ENCODE measurements around the gene ADAM8. TPM values are rescaled to one million over a fixed set of nuclear protein-coding genes. Genes with fewer than 3 reads are reported as not detected.

Gene ADAM8
- total RNA-seq, 1 donor from 2014 or later, result 123 TPM

- Histone ChIP-seq H3K4me3 (ENCODE audit: low read depth, low read length) (no peak overlapping the region), H3K27me3 (ENCODE audit: control insufficient read depth, insufficient read depth, low read length) (peaks cover 12% of the 10 kb centered on the region)
Observed at GRCh38 chr10:133273534-133274143, 3.0 kb downstream of the ADAM8 start.

GRCh38 chr10:133272964-133273420, 3.7 kb downstream of the ADAM8 start:
- TF ChIP-seq CTCF (IDR thresholded peaks at IDR 0.05; ENCODE audit: insufficient read depth, low read length, poor library complexity, severe bottlenecking), result no peak
- H3K27me3 ChIP-seq (ENCODE audit: control insufficient read depth, insufficient read depth, low read length), result peaks cover 12% of the 10 kb centered on the region
- peaks cover 1% of the 10 kb centered on the region for H3K36me3 ChIP-seq (ENCODE audit: control insufficient read depth, insufficient read depth, low read length)
- no peak overlapping the region for H3K4me3 ChIP-seq (ENCODE audit: low read depth, low read length)
- no peak for DNase-seq (ENCODE audit: low read depth)

More at GRCh38 chr10:133273534-133274143, 3.0 kb downstream of the ADAM8 start:
- no peak for DNase-seq (ENCODE audit: low read depth)
- H3K36me3 ChIP-seq (ENCODE audit: control insufficient read depth, insufficient read depth, low read length), result peaks cover 2% of the 10 kb centered on the region
- no peak for TF ChIP-seq CTCF (IDR thresholded peaks at IDR 0.05; ENCODE audit: insufficient read depth, low read length, poor library complexity, severe bottlenecking)

- H3K27me3 ChIP-seq (ENCODE audit: control insufficient read depth, insufficient read depth, low read length), result peaks cover 12% of the 10 kb centered on the region
- no peaks in the 10 kb centered on the region for H3K36me3 ChIP-seq (ENCODE audit: control insufficient read depth, insufficient read depth, low read length)
- DNase-seq (ENCODE audit: low read depth), result no peak
- H3K4me3 ChIP-seq (ENCODE audit: low read depth, low read length), result no peak overlapping the region
- no peak for TF ChIP-seq CTCF (IDR thresholded peaks at IDR 0.05; ENCODE audit: insufficient read depth, low read length, poor library complexity, severe bottlenecking)
Observed at GRCh38 chr10:133272301-133272963, 4.2 kb downstream of the ADAM8 start.

- DNase-seq (ENCODE audit: low read depth), result no peak
- no peak for TF ChIP-seq CTCF (IDR thresholded peaks at IDR 0.05; ENCODE audit: insufficient read depth, low read length, poor library complexity, severe bottlenecking)
- H3K36me3 ChIP-seq (ENCODE audit: control insufficient read depth, insufficient read depth, low read length), result no peaks in the 10 kb centered on the region
Observed at GRCh38 chr10:133271521-133272300, 5.0 kb downstream of the ADAM8 start.

GRCh38 chr10:133270773-133271297, 5.8 kb downstream of the ADAM8 start:
- no peaks in the 10 kb centered on the region for H3K36me3 ChIP-seq (ENCODE audit: control insufficient read depth, insufficient read depth, low read length)
- TF ChIP-seq CTCF (IDR thresholded peaks at IDR 0.05; ENCODE audit: insufficient read depth, low read length, poor library complexity, severe bottlenecking), result no peak

More at GRCh38 chr10:133271521-133272300, 5.0 kb downstream of the ADAM8 start:
- Histone ChIP-seq H3K4me3 (ENCODE audit: low read depth, low read length) (no peak overlapping the region), H3K27me3 (ENCODE audit: control insufficient read depth, insufficient read depth, low read length) (peaks cover 12% of the 10 kb centered on the region)

More at GRCh38 chr10:133270773-133271297, 5.8 kb downstream of the ADAM8 start:
- H3K4me3 ChIP-seq (ENCODE audit: low read depth, low read length), result no peak overlapping the region
- DNase-seq (ENCODE audit: low read depth), result no peak
- H3K27me3 ChIP-seq (ENCODE audit: control insufficient read depth, insufficient read depth, low read length), result peaks cover 7% of the 10 kb centered on the region

All from kidney epithelial cell (primary cell).